Panc1 (cell line): ENCODE results near the gene IDUA. TPM values are rescaled to one million over a fixed set of nuclear protein-coding genes. Genes with fewer than 3 reads are reported as not detected.
A peak's percentile ranks its signal among the peaks of the same experiment; 100 is the strongest.

Source experiments
- ATAC-seq: fragments of 200-7000 bp; cut with Tn5 transposase; 2 replicates; pipeline ENCODE4 v1.9.1; 2020; ENCODE audit warnings: mild to moderate bottlenecking, moderate library complexity
- BruUV-seq: library from RNA; stranded (reverse); fragments of 400-500 nt; replicated peaks from 2 replicates; lab custom pipeline; 2021; lab: Mats Ljungman, UMichigan
- CTCF ChIA-PET: fragments of 300-600 bp; sonication (Branson Sonifier 250); formaldehyde crosslinking; loops from one replicate; lab custom pipeline; 2022; ENCODE audit warnings: antibody characterized with exemption; lab: Charles Lee
- POLR2A ChIA-PET: fragments of 300-600 bp; sonication (Branson Sonifier 250); formaldehyde crosslinking; loops from one replicate; lab custom pipeline; 2022; ENCODE audit warnings: antibody characterized with exemption; lab: Charles Lee
- DNase-seq: peaks from one replicate; pipeline ENCODE4 v3.0.0-alpha.2; 2010; ENCODE audit warnings: low read depth, low spot score
- H3K27ac ChIP-seq: 2 replicates; pipeline ENCODE4 v1.5.1; 2011; ENCODE audit warnings: mild to moderate bottlenecking, low read length, inconsistent platforms
- H3K27me3 ChIP-seq: fragments of 200-500 bp; sonication (Bioruptor generic); 2 replicates; pipeline ENCODE4 v1.6.0; 2014; ENCODE audit warnings: low read length, inconsistent platforms; ENCODE audit not compliant: control insufficient read depth, insufficient read depth
- H3K36me3 ChIP-seq: fragments of 200-500 bp; sonication (Bioruptor generic); 2 replicates; pipeline ENCODE4 v1.5.1; 2014; ENCODE audit warnings: inconsistent platforms, mild to moderate bottlenecking, low read length, moderate library complexity; ENCODE audit not compliant: control insufficient read depth, insufficient read depth
- H3K4me1 ChIP-seq: 2 replicates; pipeline ENCODE4 v1.5.1; 2011; ENCODE audit warnings: inconsistent platforms, mild to moderate bottlenecking, low read length, moderate library complexity; ENCODE audit not compliant: control insufficient read depth, insufficient read depth
- H3K4me3 ChIP-seq, 2 experiments: 2 replicates each; pipeline ENCODE4 v1.5.1; 2011 to 2012; ENCODE audit warnings: low read depth in 2 of 2, low read length in 2 of 2, mild to moderate bottlenecking in 2 of 2, inconsistent platforms in 1 of 2, moderate library complexity in 1 of 2
- H3K9me3 ChIP-seq: fragments of 200-500 bp; sonication (Bioruptor generic); 2 replicates; pipeline ENCODE4 v1.5.1; 2014; ENCODE audit warnings: low read depth, mild to moderate bottlenecking, inconsistent platforms, low read length, moderate library complexity; ENCODE audit not compliant: control insufficient read depth, insufficient read depth
- CTCF ChIP-seq: fragments of 450-650 bp; IDR thresholded peaks from 2 replicates; pipeline ENCODE4 v1.5.1; 2017; ENCODE audit warnings: mild to moderate bottlenecking
- POLR2AphosphoS5 ChIP-seq: IDR thresholded peaks from 2 replicates; pipeline ENCODE4 v1.6.1; 2012; ENCODE audit warnings: mild to moderate bottlenecking, low read depth, low read length, moderate library complexity
- REST ChIP-seq, 2 experiments: IDR thresholded peaks; 2 replicates each; pipeline ENCODE4 v1.6.1; 2011 to 2012; ENCODE audit warnings: low read depth in 2 of 2, control low read depth in 1 of 2, low read length in 1 of 2, mild to moderate bottlenecking in 1 of 2, moderate library complexity in 1 of 2; ENCODE audit not compliant: insufficient read depth in 1 of 2
- SIN3A ChIP-seq: IDR thresholded peaks from 2 replicates; pipeline ENCODE4 v1.6.1; 2012; ENCODE audit warnings: low read depth, mild to moderate bottlenecking, low read length, moderate library complexity, borderline replicate concordance; ENCODE audit not compliant: insufficient read depth
- TCF7L2 ChIP-seq: IDR thresholded peaks from 2 replicates; pipeline ENCODE4 v1.6.1; 2011; ENCODE audit warnings: mild to moderate bottlenecking, low read depth, low read length, inconsistent platforms
- in situ Hi-C: cut with HindIII; loops from 2 replicates; pipeline ENCODE4 v1.10.0; 2016; ENCODE audit warnings: low sequenced_read_pairs, low pct_unique_long_range_greater_than_20kb
- intact Hi-C: fragments of 100-400 bp; cut with micrococcal nuclease; formaldehyde crosslinking; loops from one replicate; pipeline ENCODE4 v1.10.0; 2022; ENCODE audit not compliant: unreplicated experiment
- total RNA-seq: library from RNA; stranded (reverse); gene quantifications from one replicate; pipeline ENCODE4 v1.2.1, GENCODE V29; 2021; ENCODE audit not compliant: unreplicated experiment

The IDUA gene
- total RNA-seq, 1 experiment from 2014 or later: 30.6 TPM

GRCh38 chr4:1010395-1011021 lies 23.7 kb downstream of the IDUA start:
- peak; percentile 57 for ATAC-seq
- Histone ChIP-seq H3K27me3 (no peaks in the 10 kb centered on the region), H3K4me3 (peak overlapping the region; percentile 48 to 59), H3K36me3 (no peaks in the 10 kb centered on the region), H3K27ac (no peak overlapping the region), H3K9me3 (no peaks in the 10 kb centered on the region), H3K4me1 (no peaks in the 10 kb centered on the region; the same call in 1 of the 2 replicates)
- intact Hi-C loops (no loop called here), in situ Hi-C loops (no loop called here)
- CTCF ChIA-PET: no interaction called here
- TF ChIP-seq POLR2AphosphoS5 (no peak), REST (IDR thresholded peaks at IDR 0.05; ENCODE audit: insufficient read depth in 1 of 2, low read depth in 2 of 2, low read length in 1 of 2) (no peak)
- DNase-seq: no peak
- no TSS peak for BruUV-seq
- POLR2A ChIA-PET: interaction anchor here (0.6 kb wide), 1 partner anchor 23 kb away, joined by 5 read pairs; no protein-coding TSS in a partner anchor

- ChIA-PET POLR2A (interaction anchor here (0.6 kb wide), 1 partner anchor 24 kb away, joined by 5 read pairs; no protein-coding TSS in a partner anchor), CTCF (no interaction called here)
- intact Hi-C loops: no loop called here
Observed at GRCh38 chr4:1011022-1011665, 24.3 kb downstream of the IDUA start, which contains the start of gene FGFRL1. Gene FGFRL1 (plus strand): TSS chr4:1011626. CDS start chr4:1012486, 860 bp downstream.

More at GRCh38 chr4:1011022-1011665, 24.3 kb downstream of the IDUA start, which contains the start of gene FGFRL1:
- in situ Hi-C loops: no loop called here
- Histone ChIP-seq H3K9me3 (no peaks in the 10 kb centered on the region), H3K36me3 (no peaks in the 10 kb centered on the region), H3K27ac (no peak within 1 kb of the TSS), H3K4me3 (peak within 1 kb of the TSS; percentile 48 to 59), H3K4me1 (no peaks in the 10 kb centered on the region; the same call in 1 of the 2 replicates), H3K27me3 (no peaks in the 10 kb centered on the region)
- ATAC-seq (peak; percentile 72), DNase-seq (no peak)
- TF ChIP-seq CTCF (no peak), REST (IDR thresholded peaks at IDR 0.05; ENCODE audit: insufficient read depth in 1 of 2, low read depth in 2 of 2, low read length in 1 of 2) (no peak), SIN3A (no peak), POLR2AphosphoS5 (no peak), TCF7L2 (no peak)
- no TSS peak for BruUV-seq
